Mesenteric fat pad (tissue), 1 donor: ENCODE results near the gene BNIP2. TPM values are rescaled to one million over a fixed set of nuclear protein-coding genes. Genes with fewer than 3 reads are reported as not detected.
"Not testable (repeated sequence)": the region's sequence is repeated elsewhere in the genome, so short reads cannot be mapped to it uniquely, and the experiment has no call there.

Source experiments
- DNase-seq: peaks from one replicate; pipeline ENCODE4 v3.0.0-alpha.2; 2020; ENCODE audit warnings: low spot score
- total RNA-seq: library from RNA; stranded (reverse); fragmentation: NEBNext Ultra II Directional; extraction: Animal tissue kit (Norgen Biotek cat#: 25700); gene quantifications from one replicate; pipeline ENCODE4 v1.2.1, GENCODE V29; 2021
- donor health status: DM: yes; HTN: yes; CAD: no.

BNIP2 gene
- total RNA-seq, 1 donor from 2014 or later: 96.4 TPM

- DNase-seq: no peak
These were observed 46.8 kb downstream of the BNIP2 start for GRCh38 chr15:59642351-59642750.

- not testable (repeated sequence) for DNase-seq
These were observed 51.6 kb downstream of the BNIP2 start for GRCh38 chr15:59637507-59637906.

DNA sequence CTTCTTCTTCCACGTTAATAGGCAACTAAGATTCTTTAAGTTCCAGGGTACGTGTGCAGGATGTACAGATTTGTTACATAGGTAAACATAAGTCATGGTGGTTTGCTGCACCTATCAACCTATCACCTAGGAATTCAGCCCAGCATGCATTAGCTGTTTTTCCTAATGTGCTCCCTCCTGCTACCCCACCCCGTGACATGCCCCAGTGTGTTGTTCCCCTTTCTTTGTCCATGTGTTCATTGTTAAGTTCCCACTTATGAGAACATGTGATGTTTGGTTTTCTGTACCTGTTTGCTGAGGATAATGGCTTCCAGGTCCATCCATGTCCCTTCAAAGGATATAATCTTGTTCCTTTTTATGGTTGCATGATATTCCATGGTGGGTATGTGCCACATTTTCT lies 52.9 kb downstream of the BNIP2 start:
- DNase-seq: no peak

DNA sequence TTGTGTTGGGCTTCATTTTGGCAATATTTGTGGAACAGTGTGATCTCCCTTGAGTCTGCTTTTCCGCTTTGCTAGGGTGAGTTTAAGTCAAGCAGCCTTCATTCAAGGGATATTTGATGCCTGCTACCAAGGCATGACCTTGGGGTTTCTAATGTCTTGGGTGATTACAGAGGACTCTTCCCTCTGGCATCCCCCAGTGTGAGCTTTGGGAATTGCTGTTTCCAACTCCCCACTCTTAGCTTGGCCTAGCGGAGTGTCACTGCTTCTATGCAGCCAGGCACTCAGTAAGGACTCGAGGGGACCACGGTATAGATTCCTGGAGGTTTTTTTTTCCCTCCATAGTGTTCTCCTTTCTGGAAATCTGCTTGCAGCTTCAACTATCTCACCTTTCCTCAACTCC lies 56.4 kb downstream of the BNIP2 start:
- no peak for DNase-seq

DNA sequence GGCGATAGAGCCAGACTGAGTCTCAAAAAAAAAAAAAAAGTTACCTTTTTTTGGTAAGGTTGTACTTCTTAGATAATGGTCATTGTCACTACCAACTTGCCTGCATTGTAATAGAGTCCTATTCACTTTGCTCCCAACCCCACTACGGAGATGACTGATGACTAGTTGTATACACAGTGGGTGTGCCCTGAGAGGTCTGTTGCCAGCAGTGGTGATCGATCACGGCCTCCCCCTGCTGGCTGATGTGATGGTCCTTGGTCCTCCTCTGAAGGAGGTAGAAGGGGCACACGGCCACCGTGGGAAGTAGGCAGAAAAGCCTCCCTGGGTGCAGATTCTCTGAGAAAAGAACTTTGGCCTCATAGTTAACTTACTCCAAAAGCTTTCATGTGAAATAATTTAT lies 66.8 kb downstream of the BNIP2 start:
- no peak for DNase-seq

GRCh38 chr15:59618406-59618805 lies 70.7 kb downstream of the BNIP2 start:
- DNase-seq: no peak

DNA sequence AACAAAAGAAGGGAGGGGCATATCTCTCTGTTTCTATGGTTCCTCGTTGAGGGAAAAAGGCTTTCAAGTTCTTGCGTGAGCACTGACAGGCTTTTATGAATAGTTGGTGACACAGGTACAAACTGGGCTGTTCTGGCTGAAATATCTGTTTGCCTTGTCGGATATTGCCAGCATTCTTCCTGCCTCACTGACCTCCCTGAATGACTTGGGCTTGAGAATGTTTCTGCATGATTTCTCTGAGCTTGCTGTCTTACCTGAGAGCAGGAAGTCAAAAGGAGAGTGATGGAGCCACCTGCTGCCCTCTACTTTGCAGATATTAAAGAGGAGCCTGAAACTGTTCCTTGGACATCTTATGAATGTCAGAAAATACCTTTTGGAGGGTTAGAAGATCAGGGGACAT lies 72.7 kb downstream of the BNIP2 start:
- no peak for DNase-seq

- DNase-seq: no peak
These were observed 73.5 kb downstream of the BNIP2 start for GRCh38 chr15:59615661-59616060.

DNA sequence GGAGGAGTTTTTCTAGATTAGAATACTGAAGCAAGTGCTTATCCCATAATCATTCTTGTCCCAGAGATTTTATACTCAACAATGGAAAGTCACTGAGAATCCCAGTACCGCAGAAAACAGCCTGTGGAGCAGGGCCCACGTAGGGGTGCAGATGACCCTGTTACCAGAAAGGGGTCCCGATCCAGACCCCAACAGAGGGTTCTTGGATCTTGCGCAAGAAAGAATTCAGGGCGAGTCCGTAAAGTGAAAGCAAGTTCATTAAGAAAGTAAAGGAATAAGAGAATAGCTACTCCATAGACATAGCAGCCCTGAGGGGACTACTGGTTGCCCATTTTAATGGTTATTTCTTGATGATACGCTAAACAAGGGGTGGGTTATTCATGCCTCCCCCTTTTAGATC lies 75.0 kb downstream of the BNIP2 start:
- DNase-seq: no peak

- DNase-seq: no peak
These were observed 77.6 kb downstream of the BNIP2 start, which contains the start of gene GCNT3 for GRCh38 chr15:59611276-59612260. Gene GCNT3, plus strand, starts transcription at chr15:59611783. Its CDS starts 6,456 bp downstream, at chr15:59618239.

DNA sequence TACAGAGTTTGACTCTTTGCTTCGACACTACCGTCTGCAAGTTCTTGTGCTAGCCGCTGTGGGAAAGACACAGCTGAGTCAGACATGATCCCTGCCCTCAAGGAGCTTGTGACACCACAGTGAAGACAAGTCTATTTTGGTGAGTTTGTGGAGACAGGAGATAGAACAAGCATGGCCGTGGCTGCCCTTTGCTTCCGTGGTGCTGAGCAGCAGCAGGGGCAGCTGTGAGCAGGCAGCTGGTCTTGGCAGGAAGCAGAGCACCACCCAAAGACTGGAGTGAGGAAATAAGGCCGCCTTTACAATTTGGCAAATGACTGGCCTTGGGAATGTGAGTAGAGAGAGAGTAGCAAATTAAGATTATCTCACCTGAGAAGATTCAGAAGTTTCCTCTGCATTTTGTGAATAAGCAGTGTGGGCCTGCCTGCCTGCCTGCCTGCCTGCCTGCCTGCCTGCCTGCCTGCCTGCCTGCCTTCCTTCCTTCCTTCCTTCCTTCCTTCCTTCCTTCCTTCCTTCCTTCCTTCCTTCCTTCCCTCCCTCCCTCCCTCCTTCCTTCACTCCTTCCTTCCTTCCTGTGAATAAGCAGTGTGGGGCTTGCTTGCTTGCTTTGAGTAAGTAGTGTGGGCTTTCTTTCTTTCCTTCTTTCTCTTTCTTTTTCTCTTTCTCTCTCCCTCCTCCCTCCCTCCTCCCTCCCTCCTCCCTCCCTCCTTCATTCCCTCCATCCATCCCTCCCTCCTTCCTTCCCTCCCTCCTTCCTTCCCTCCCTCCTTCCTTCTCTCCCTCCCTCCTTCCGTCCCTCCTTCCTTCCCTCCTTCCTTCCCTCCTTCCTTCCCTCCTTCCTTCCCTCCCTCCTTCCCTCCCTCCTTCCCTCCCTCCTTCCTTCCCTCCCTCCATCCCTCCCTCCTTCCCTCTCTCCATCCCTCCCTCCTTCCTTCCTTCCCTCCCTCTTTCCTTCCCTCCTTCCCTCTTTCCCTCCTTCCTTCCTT lies 79.1 kb downstream of the BNIP2 start:
- DNase-seq: no peak

Other genes with a start within 250 kb of the BNIP2 start
- gene GCNT3, start 77.5 kb downstream of the BNIP2 start, total RNA-seq: 0.55 TPM
- 94.7 TPM for gene GTF2A2, start 31.8 kb downstream of the BNIP2 start, total RNA-seq